AG10803 (cell line): ENCODE data around the gene KMT2C.
"Not testable (repeated sequence)": the region's sequence is repeated elsewhere in the genome, so short reads cannot be mapped to it uniquely, and the experiment has no call there.

Experiments used
- DNase-seq: peaks from one replicate; pipeline ENCODE4 v3.0.0; 2010; ENCODE audit warnings: low read depth
- H3K4me3 ChIP-seq: 2 replicates; pipeline ENCODE4 v1.5.1; 2011; ENCODE audit warnings: mild to moderate bottlenecking, low read length, control low read depth
- CTCF ChIP-seq: conservative IDR thresholded peaks from 2 replicates; pipeline ENCODE4 v1.5.1; 2011; ENCODE audit warnings: mild to moderate bottlenecking, low read length, control low read depth, inconsistent platforms

KMT2C gene

GRCh38 chr7:152236306-152236705 lies 199.5 kb downstream of the KMT2C start:
- not testable (repeated sequence) for H3K4me3 ChIP-seq, DNase-seq

GRCh38 chr7:152234421-152234820 lies 201.4 kb downstream of the KMT2C start:
- peak; percentile 28 for DNase-seq

GRCh38 chr7:152231089-152231488 lies 204.7 kb downstream of the KMT2C start:
- TF ChIP-seq CTCF: no peak
- H3K4me3 ChIP-seq: no peak overlapping the region
- no peak for DNase-seq

More at GRCh38 chr7:152234421-152234820, 201.4 kb downstream of the KMT2C start:
- H3K4me3 ChIP-seq: not testable (repeated sequence)

GRCh38 chr7:152219556-152219955 lies 216.2 kb downstream of the KMT2C start:
- not testable (repeated sequence) for DNase-seq, H3K4me3 ChIP-seq

- not testable (repeated sequence) for H3K4me3 ChIP-seq, DNase-seq
Measured at GRCh38 chr7:152208766-152209165, 227.0 kb downstream of the KMT2C start.

- not testable (repeated sequence) for DNase-seq, H3K4me3 ChIP-seq
Measured at GRCh38 chr7:152204417-152204816, 231.4 kb downstream of the KMT2C start.

GRCh38 chr7:152203095-152203494 lies 232.7 kb downstream of the KMT2C start:
- DNase-seq: no peak
- no peak for TF ChIP-seq CTCF
- H3K4me3 ChIP-seq: no peak overlapping the region

GRCh38 chr7:152202056-152202455 lies 233.7 kb downstream of the KMT2C start:
- no peak for TF ChIP-seq CTCF
- peak; percentile 69 for DNase-seq

GRCh38 chr7:152200395-152200794 lies 235.4 kb downstream of the KMT2C start:
- no peak for DNase-seq
- TF ChIP-seq CTCF: no peak
- H3K4me3 ChIP-seq: no peak overlapping the region

More at GRCh38 chr7:152202056-152202455, 233.7 kb downstream of the KMT2C start:
- H3K4me3 ChIP-seq: no peak overlapping the region

GRCh38 chr7:152196391-152196790 lies 239.4 kb downstream of the KMT2C start:
- no peak overlapping the region for H3K4me3 ChIP-seq
- no peak for DNase-seq
- no peak for TF ChIP-seq CTCF
